Muscle layer of duodenum (tissue), 2 donors: ENCODE measurements around the gene MYRFL.

Experiments
- H3K27ac ChIP-seq: one replicate; pipeline ENCODE4 v1.7.0; 2013; ENCODE audit warnings: mild to moderate bottlenecking, low read length
- H3K27me3 ChIP-seq: one replicate; pipeline ENCODE4 v1.7.0; 2013; ENCODE audit warnings: low read depth, mild to moderate bottlenecking, control low read depth, low read length
- H3K36me3 ChIP-seq, 2 donors: one replicate each; pipeline ENCODE4 v1.7.0; 2013; ENCODE audit warnings: low read length in 2 of 2, control low read depth in 1 of 2, mild to moderate bottlenecking in 1 of 2; ENCODE audit not compliant: insufficient read depth in 2 of 2, control insufficient read depth in 1 of 2
- H3K4me1 ChIP-seq, 2 donors: one replicate each; pipeline ENCODE4 v1.7.0; 2013; ENCODE audit warnings: low read length in 2 of 2, mild to moderate bottlenecking in 2 of 2, control low read depth in 1 of 2, moderate library complexity in 1 of 2; ENCODE audit not compliant: insufficient read depth in 2 of 2, control insufficient read depth in 1 of 2
- H3K4me3 ChIP-seq, 2 donors: one replicate each; pipeline ENCODE4 v1.7.0; 2013; ENCODE audit warnings: low read length in 2 of 2, low read depth in 1 of 2, mild to moderate bottlenecking in 1 of 2
- H3K9me3 ChIP-seq, 2 donors: one replicate each; pipeline ENCODE4 v1.7.0; 2013; ENCODE audit warnings: low read length in 2 of 2, control low read depth in 1 of 2, mild to moderate bottlenecking in 1 of 2; ENCODE audit not compliant: control insufficient read depth in 1 of 2
- donor health status: healthy.

Gene MYRFL

GRCh38 chr12:69898236-69898635 is 73.2 kb downstream of the MYRFL start:
- H3K27ac ChIP-seq = no peak overlapping the region

DNA sequence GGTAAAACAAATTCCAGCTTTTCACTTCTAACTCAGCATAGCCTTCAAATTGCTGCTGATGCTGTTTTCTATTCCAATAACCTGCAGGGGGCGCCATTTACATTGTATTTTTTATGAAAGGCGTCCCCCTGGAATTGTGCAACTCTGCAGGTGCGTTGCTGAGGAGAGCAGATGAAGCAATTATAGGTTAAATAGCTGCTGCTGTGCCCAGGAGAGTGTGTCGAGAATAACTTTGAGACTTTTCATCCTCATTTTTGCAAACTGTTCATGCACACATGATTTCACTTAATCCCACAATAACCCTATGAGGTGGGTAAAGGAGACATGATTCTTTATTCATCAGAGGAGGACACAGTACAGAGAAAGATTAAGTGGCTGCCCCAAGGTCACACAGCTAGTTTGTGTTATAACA is 75.7 kb downstream of the MYRFL start:
- Histone ChIP-seq H3K27ac (no peak overlapping the region), H3K36me3 (no peaks in the 10 kb centered on the region), H3K27me3 (no peaks in the 10 kb centered on the region), H3K4me1 (peaks cover 0 to 6% of the 10 kb centered on the region in 2 donors), H3K4me3 (no peak overlapping the region), H3K9me3 (no peaks in the 10 kb centered on the region)

More at GRCh38 chr12:69898236-69898635, 73.2 kb downstream of the MYRFL start:
- no peaks in the 10 kb centered on the region for H3K36me3 ChIP-seq
- no peak overlapping the region for H3K4me3 ChIP-seq
- H3K9me3 ChIP-seq = no peaks in the 10 kb centered on the region
- H3K4me1 ChIP-seq = peaks cover 0 to 6% of the 10 kb centered on the region in 2 donors
- H3K27me3 ChIP-seq = no peaks in the 10 kb centered on the region

GRCh38 chr12:69901221-69901905 is 76.3 kb downstream of the MYRFL start:
- H3K4me1 ChIP-seq = peaks cover 0 to 6% of the 10 kb centered on the region in 2 donors

DNA sequence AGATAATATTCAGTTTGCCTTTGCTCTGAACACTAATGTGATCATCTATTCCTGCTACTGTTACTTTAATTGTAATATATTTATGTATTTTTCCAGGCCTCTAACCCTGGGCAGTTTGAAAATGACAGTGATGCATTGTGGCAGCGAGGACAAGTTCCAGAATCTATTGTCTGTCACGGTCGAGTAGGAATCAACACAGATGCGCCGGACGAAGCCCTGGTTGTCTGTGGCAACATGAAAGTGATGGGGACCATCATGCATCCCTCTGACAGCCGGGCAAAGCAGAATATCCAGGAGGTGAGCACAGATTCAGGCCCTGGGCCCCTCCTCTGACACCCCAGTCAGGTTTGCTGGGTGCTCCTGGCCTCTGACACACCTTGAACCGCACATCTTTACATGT is 78.5 kb downstream of the MYRFL start:
- Histone ChIP-seq H3K27ac (no peak overlapping the region), H3K4me3 (no peak overlapping the region), H3K36me3 (no peaks in the 10 kb centered on the region), H3K9me3 (no peaks in the 10 kb centered on the region), H3K4me1 (peaks cover 0 to 6% of the 10 kb centered on the region in 2 donors), H3K27me3 (no peaks in the 10 kb centered on the region)

More at GRCh38 chr12:69901221-69901905, 76.3 kb downstream of the MYRFL start:
- no peak overlapping the region for H3K27ac ChIP-seq
- no peak overlapping the region for H3K4me3 ChIP-seq
- no peaks in the 10 kb centered on the region for H3K9me3 ChIP-seq
- H3K27me3 ChIP-seq = no peaks in the 10 kb centered on the region
- no peaks in the 10 kb centered on the region for H3K36me3 ChIP-seq

DNA sequence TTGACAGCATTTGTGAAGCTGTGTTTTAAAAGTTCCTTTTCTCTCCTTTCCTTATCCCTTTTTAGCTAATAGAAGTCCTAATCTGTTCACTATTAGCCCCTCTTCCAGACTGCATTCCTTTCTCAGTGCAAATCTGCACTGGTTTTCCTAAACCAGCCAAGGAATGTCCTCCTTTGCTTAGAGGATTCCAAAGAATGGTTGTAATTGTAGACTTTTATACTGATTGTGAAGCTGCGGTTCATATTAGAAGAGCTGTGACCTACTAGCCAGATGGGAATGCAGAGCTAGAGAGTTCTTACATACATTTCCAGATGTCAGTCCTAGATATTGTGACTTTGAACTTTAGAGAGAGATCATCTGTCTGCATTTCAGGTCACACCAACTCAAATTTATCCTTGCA is 79.8 kb downstream of the MYRFL start:
- Histone ChIP-seq H3K27me3 (no peaks in the 10 kb centered on the region), H3K4me3 (no peak overlapping the region), H3K4me1 (peaks cover 0 to 6% of the 10 kb centered on the region in 2 donors), H3K9me3 (no peaks in the 10 kb centered on the region), H3K27ac (no peak overlapping the region), H3K36me3 (no peaks in the 10 kb centered on the region)

- no peak overlapping the region for H3K4me3 ChIP-seq
- no peaks in the 10 kb centered on the region for H3K36me3 ChIP-seq
- no peaks in the 10 kb centered on the region for H3K27me3 ChIP-seq
- no peak overlapping the region for H3K27ac ChIP-seq
- H3K4me1 ChIP-seq = peaks cover 0 to 1% of the 10 kb centered on the region in 2 donors
- no peaks in the 10 kb centered on the region for H3K9me3 ChIP-seq
Measured at GRCh38 chr12:69905801-69906200, 80.8 kb downstream of the MYRFL start.

GRCh38 chr12:69906411-69907216 is 81.6 kb downstream of the MYRFL start:
- Histone ChIP-seq H3K36me3 (no peaks in the 10 kb centered on the region), H3K27ac (no peak overlapping the region), H3K27me3 (no peaks in the 10 kb centered on the region), H3K4me3 (no peak overlapping the region), H3K4me1 (no peaks in the 10 kb centered on the region), H3K9me3 (no peaks in the 10 kb centered on the region)

DNA sequence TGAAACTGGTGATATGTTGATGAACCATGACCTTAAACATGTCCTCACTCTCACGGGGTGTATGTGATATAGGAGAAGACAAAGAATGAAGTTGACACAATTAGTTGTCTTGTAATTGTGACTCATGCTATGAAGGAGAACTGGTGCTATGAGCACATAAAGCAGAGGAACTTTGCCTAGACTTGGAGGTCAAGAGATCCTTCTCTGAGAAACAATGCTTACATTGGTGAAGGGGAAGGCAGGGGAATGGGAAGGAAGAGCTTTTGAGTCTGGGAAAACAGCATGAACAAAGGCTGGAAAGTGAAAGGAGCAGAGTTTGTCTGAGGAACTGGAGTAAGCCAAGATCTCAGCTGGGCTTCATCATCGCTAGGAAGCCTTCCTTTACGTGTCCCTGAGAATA is 83.2 kb downstream of the MYRFL start:
- H3K4me3 ChIP-seq = no peak overlapping the region
- H3K27ac ChIP-seq = no peak overlapping the region

DNA sequence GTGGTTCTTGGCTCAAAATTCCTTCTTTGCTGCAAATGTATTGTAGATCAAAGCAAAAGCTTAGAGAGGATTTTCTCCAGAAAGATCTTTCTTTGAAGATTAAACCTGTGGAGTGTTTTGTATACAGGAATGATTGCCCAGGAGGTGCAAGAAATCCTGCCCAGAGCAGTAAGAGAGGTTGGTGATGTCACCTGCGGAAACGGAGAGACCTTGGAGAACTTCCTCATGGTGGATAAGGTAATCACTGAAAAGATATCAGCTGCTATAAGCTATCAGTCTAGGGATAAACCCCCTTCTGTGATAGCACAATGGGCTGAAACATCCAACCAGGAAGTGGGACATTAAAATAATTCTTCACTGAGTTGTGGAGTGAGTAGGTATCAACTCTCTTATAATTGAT is 85.7 kb downstream of the MYRFL start:
- Histone ChIP-seq H3K9me3 (no peaks in the 10 kb centered on the region), H3K4me1 (no peaks in the 10 kb centered on the region), H3K27ac (no peak overlapping the region), H3K27me3 (no peaks in the 10 kb centered on the region), H3K36me3 (no peaks in the 10 kb centered on the region), H3K4me3 (no peak overlapping the region)

More for the DNA sequence above, 83.2 kb downstream of the MYRFL start:
- Histone ChIP-seq H3K4me1 (no peaks in the 10 kb centered on the region), H3K9me3 (no peaks in the 10 kb centered on the region), H3K27me3 (no peaks in the 10 kb centered on the region), H3K36me3 (no peaks in the 10 kb centered on the region)

DNA sequence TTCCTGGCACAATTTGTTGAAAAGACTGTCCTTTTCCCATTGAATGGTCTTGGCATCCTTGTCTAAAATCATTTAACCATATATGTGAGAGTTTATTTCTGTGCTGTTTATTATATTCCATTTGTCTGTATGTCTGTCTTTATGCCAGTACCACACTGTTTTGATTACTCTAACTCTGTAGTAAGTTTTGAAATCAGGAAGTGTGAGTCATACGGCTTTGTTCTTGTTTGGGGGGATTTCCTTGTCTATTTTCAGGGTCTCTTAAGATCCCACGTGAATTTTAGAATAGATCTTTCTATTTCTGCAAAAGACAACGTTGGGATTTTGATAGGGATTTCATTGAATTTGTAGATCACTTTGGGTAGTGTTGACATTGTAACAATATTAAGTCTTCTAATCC is 88.5 kb downstream of the MYRFL start:
- H3K27me3 ChIP-seq = no peaks in the 10 kb centered on the region
- no peaks in the 10 kb centered on the region for H3K36me3 ChIP-seq
- H3K27ac ChIP-seq = no peak overlapping the region
- no peaks in the 10 kb centered on the region for H3K4me1 ChIP-seq
- H3K4me3 ChIP-seq = no peak overlapping the region
- no peaks in the 10 kb centered on the region for H3K9me3 ChIP-seq

DNA sequence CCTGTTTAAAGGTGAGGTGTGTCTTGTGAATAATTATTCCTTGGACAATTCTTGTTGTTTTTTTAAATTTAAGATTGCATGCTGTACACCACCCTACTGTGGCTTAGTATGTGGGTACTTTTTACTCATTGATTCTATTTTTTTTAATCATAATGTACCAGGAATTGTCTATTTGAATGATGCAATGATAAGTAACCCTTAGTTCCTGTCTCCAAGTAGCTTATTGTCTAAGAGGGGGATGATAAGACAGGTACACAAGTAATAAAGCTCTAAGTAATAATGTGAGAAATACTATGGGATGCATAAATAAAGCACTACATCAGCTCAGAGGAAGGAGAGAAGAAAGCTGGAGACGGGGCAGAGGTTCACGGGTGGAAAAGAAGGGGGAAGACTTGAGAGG is 90.9 kb downstream of the MYRFL start:
- H3K27ac ChIP-seq = no peak overlapping the region
- no peaks in the 10 kb centered on the region for H3K9me3 ChIP-seq
- H3K4me3 ChIP-seq = no peak overlapping the region
- H3K36me3 ChIP-seq = no peaks in the 10 kb centered on the region
- H3K4me1 ChIP-seq = no peaks in the 10 kb centered on the region
- H3K27me3 ChIP-seq = no peaks in the 10 kb centered on the region
